Heart right ventricle (tissue), 16 donors: ENCODE results near the gene ADAM12. TPM values are rescaled to one million over a fixed set of nuclear protein-coding genes. Genes with fewer than 3 reads are reported as not detected.
A peak's percentile ranks its signal among the peaks of the same experiment; 100 is the strongest.

Source experiments
- ATAC-seq, 8 donors: fragments of 200-7000 bp; cut with Tn5 transposase; one replicate each; pipeline ENCODE4 v1.9.1; 2020; ENCODE audit warnings: mild to moderate bottlenecking in 8 of 8, moderate library complexity in 8 of 8, moderate number of reproducible peaks in 1 of 8
- DNase-seq, 2 donors: peaks; one replicate each; pipeline ENCODE4 v3.0.0-alpha.2; 2020
- H3K27ac ChIP-seq, 10 donors: fragments of 200-600 bp; sonication (generic) in 2 of 10; one replicate each; pipeline versions ENCODE4 v1.5.0 to v1.8.0; 2020 to 2022; ENCODE audit warnings: mild to moderate bottlenecking in 3 of 10
- H3K27me3 ChIP-seq, 7 donors: fragments of 200-600 bp; one replicate each; pipeline ENCODE4 v1.8.0; 2021 to 2022; ENCODE audit warnings: mild to moderate bottlenecking in 2 of 7
- H3K36me3 ChIP-seq, 9 donors: fragments of 200-600 bp; sonication (generic) in 1 of 9; one replicate each; pipeline versions ENCODE4 v1.5.0 to v1.8.0; 2020 to 2022; ENCODE audit warnings: mild to moderate bottlenecking in 2 of 9
- H3K4me1 ChIP-seq, 9 donors: fragments of 200-600 bp; sonication (generic) in 1 of 9; one replicate each; pipeline versions ENCODE4 v1.5.0 to v1.8.0; 2020 to 2022; ENCODE audit warnings: mild to moderate bottlenecking in 4 of 9
- H3K4me3 ChIP-seq, 10 donors: fragments of 200-600 bp; sonication (generic) in 2 of 10; one replicate each; pipeline versions ENCODE4 v1.5.0 to v1.8.0; 2020 to 2022; ENCODE audit warnings: mild to moderate bottlenecking in 7 of 10, moderate library complexity in 2 of 10
- H3K9me3 ChIP-seq, 11 donors: fragments of 200-600 bp in 10 of 11; sonication (generic) in 2 of 11; one replicate each; pipeline versions ENCODE4 v1.5.0 to v1.8.0; 2013 to 2022; ENCODE audit warnings: mild to moderate bottlenecking in 2 of 11, control low read depth in 1 of 11, moderate library complexity in 1 of 11
- CTCF ChIP-seq, 9 donors: fragments of 200-600 bp; sonication (generic) in 2 of 9; IDR thresholded peaks; one replicate each; pipeline versions ENCODE4 v1.5.0 to v1.8.0; 2021 to 2022; ENCODE audit warnings: antibody characterized with exemption in 9 of 9, mild to moderate bottlenecking in 5 of 9, moderate library complexity in 1 of 9
- WGBS, 2 donors: extraction: QIAGEN DNeasy Blood & Tissue Kit; methylation state at CpG; one replicate each; pipeline ENCODE4 v1.1.7; 2013; ENCODE audit warnings: inconsistent platforms in 1 of 2; 5-methylcytosine and 5-hydroxymethylcytosine counted together
- intact Hi-C, 10 donors: fragments of 100-400 bp; cut with DNase I; formaldehyde crosslinking; loops; one replicate each; pipeline versions ENCODE4 v1.11.1 to v1.14.2; 2022
- polyA plus RNA-seq, 2 donors: library from polyadenylated mRNA; stranded (reverse); fragments of 200-250 nt; gene quantifications; one replicate each; pipeline ENCODE4 v1.2.3, GENCODE V29; 2013
- total RNA-seq, 10 donors: library from RNA; stranded (reverse); fragmentation: NEBNext Ultra II Directional in 3 of 10; extraction: Animal tissue kit (Norgen Biotek cat#: 25700) in 3 of 10; gene quantifications; one replicate each; pipeline versions ENCODE4 v1.2.1 to v1.2.4, GENCODE V29; 2021 to 2023
- donor health status: Arrhythmogenic right ventricular cardiomyopathy.
- donor health status: ischemic (EF 13 %, LVEDD 7.1; RV severe dilation, severe dysfunction).
- donor health status: healthy with polysubstance abuse.
- donor health status: DM: no; HTN: yes; CAD: no.
- donor health status: DM: no; HTN: no; CAD: no.
- donor health status: ischemic (EF 25% LVEDD 6.9; RV normal size, moderate dysfunction).
- donor health status: ischemic (EF 25% LVEDD 5.7; RV mildly dilated, moderate dysfunction).
- donor health status: healthy.
- donor health status: DM: yes; HTN: yes; CAD: no.
- donor health status: Ischemic cardiomyopathy.
- donor health status: ischemic (EF 35%, LVEDD 5.7; RV mildly dilated, moderate dysfunction).
- donor health status: nonischemic (EF 11% LVEDD 7.7; RV severe dilation, severe dysfunction).
- donor health status: DM: yes; HTN: yes; CAD: no.
- donor health status: PGD.
- donor health status: ischemic (EF 29% LVEDD 5.4; RV normal size, mild dysfunction).
- donor health status: nonischemic (EF 23%, LVEDD 6.1; RV moderate dilation, normal function).

ADAM12 gene
- total and polyA plus RNA-seq, 12 donors, result 0.07 to 6.9 (median 0.47) TPM

GRCh38 chr10:126392068-126392467 is 3.8 kb upstream of the ADAM12 start:
- intact Hi-C loops, result loop anchor here in 1 of 10 donors (5.0 kb wide), 1 partner anchor 115 kb away; no protein-coding TSS in a partner anchor
- Histone ChIP-seq H3K4me1 (peaks cover 3 to 22% (median 6%) of the 10 kb centered on the region in 9 donors), H3K27me3 (peaks cover 0 to 36% (median 30%) of the 10 kb centered on the region in 7 donors), H3K36me3 (no peaks in the 10 kb centered on the region), H3K4me3 (no peak overlapping the region), H3K9me3 (peaks cover 0 to 9% (median 0%) of the 10 kb centered on the region in 11 donors), H3K27ac (peak overlapping the region in 2 of 10 donors; percentile 10 to 48)
- DNase-seq (no peak), ATAC-seq (no peak)
- WGBS, 2 donors, result 94 to 95% methylated on average over 6 of the region's 6 CpGs
- no peak for TF ChIP-seq CTCF (IDR thresholded peaks at IDR 0.05)

- ATAC-seq, result peak in 1 of 8 donors; percentile 16
- Histone ChIP-seq H3K27me3 (peaks cover 0 to 42% (median 37%) of the 10 kb centered on the region in 7 donors), H3K4me1 (peaks cover 3 to 23% (median 6%) of the 10 kb centered on the region in 9 donors), H3K4me3 (no peak overlapping the region), H3K27ac (peak overlapping the region in 4 of 10 donors; percentile 9 to 48 (median 20)), H3K9me3 (peaks cover 0 to 9% (median 0%) of the 10 kb centered on the region in 11 donors), H3K36me3 (no peaks in the 10 kb centered on the region)
- no peak for DNase-seq
- WGBS, 2 donors, result 35% methylated on average over 9 of the region's 9 CpGs
- TF ChIP-seq CTCF (IDR thresholded peaks at IDR 0.05), result no peak
- intact Hi-C loops, result loop anchor here in 1 of 10 donors (5.0 kb wide), 1 partner anchor 116 kb away; no protein-coding TSS in a partner anchor
Measured at GRCh38 chr10:126391192-126391885, 3.1 kb upstream of the ADAM12 start.

- 90 to 92% methylated on average over 4 of the region's 4 CpGs for whole genome bisulfite sequencing, 2 donors
- intact Hi-C loops, result loop anchor here in 1 of 10 donors (5.0 kb wide), 1 partner anchor 117 kb away; no protein-coding TSS in a partner anchor
- H3K36me3 ChIP-seq, result no peaks in the 10 kb centered on the region
Measured at GRCh38 chr10:126390324-126390723, 2.0 kb upstream of the ADAM12 start.

More at GRCh38 chr10:126390324-126390723, 2.0 kb upstream of the ADAM12 start:
- ATAC-seq (no peak), DNase-seq (no peak)
- Histone ChIP-seq H3K4me1 (peaks cover 3 to 23% (median 6%) of the 10 kb centered on the region in 9 donors), H3K27me3 (peaks cover 0 to 52% (median 45%) of the 10 kb centered on the region in 7 donors), H3K9me3 (peaks cover 0 to 9% (median 0%) of the 10 kb centered on the region in 11 donors), H3K4me3 (no peak overlapping the region), H3K27ac (peak overlapping the region in 1 of 10 donors; percentile 48)
- no peak for TF ChIP-seq CTCF (IDR thresholded peaks at IDR 0.05)
